Measurements from ENCODE around the gene DLG2. TPM values are rescaled to one million over a fixed set of nuclear protein-coding genes. Genes with fewer than 3 reads are reported as not detected.

DLG2 gene
- total RNA-seq, 4 donors from 2014 or later: 0.18 to 8.3 (median 2.5) TPM

DNA sequence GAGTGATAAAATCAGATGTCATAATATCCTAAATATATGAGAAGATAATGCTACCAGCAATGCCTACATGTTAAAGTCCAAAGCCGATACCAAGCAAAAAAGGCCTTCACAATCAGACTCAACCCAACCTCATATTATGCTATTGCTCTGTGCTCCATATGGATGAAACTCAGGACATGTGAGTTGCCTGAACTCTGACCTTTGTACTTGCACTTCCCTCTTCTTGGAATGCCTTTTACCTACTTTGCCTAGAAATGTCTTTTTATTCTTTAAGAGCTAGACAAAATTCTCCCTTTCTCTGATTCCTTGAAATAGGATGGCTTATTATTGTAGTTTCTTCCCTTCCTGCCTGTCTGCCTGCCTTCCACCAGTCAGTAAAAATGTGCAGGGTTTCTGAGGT is 1386.3 kb downstream of the DLG2 start:
- no peak overlapping the region for H3K27ac ChIP-seq
- no peaks in the 10 kb centered on the region for H3K36me3 ChIP-seq
- no peaks in the 10 kb centered on the region for H3K27me3 ChIP-seq
- no peaks in the 10 kb centered on the region for H3K4me1 ChIP-seq
- DNase-seq: no peak
- no peaks in the 10 kb centered on the region for H3K9me3 ChIP-seq
- TF ChIP-seq, protein P1, sequence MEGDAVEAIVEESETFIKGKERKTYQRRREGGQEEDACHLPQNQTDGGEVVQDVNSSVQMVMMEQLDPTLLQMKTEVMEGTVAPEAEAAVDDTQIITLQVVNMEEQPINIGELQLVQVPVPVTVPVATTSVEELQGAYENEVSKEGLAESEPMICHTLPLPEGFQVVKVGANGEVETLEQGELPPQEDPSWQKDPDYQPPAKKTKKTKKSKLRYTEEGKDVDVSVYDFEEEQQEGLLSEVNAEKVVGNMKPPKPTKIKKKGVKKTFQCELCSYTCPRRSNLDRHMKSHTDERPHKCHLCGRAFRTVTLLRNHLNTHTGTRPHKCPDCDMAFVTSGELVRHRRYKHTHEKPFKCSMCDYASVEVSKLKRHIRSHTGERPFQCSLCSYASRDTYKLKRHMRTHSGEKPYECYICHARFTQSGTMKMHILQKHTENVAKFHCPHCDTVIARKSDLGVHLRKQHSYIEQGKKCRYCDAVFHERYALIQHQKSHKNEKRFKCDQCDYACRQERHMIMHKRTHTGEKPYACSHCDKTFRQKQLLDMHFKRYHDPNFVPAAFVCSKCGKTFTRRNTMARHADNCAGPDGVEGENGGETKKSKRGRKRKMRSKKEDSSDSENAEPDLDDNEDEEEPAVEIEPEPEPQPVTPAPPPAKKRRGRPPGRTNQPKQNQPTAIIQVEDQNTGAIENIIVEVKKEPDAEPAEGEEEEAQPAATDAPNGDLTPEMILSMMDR (IDR thresholded peaks at IDR 0.05): no peak
- TF ChIP-seq POLR2A (IDR thresholded peaks at IDR 0.05): no peak
- H3K4me3 ChIP-seq: no peak overlapping the region

DNA sequence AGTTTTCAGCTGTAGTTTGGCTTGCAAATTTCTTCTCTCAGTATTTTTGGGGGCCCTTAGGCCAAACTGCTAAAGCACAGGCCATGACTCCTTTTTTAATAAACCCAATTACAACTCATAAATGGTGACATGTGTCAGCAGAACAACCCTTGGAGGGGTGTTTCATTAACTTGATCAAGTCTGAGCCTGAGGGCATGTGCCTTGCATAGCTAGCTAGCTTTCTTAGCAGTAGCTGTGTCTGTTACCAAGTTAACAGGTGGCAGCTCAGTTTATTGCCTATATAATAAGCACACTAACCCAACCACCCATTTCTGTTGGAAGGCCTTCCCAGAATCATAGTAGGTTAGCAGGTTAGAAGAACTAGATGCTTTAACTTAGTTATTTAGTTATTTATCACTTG is 1390.7 kb downstream of the DLG2 start:
- H3K27me3 ChIP-seq: no peaks in the 10 kb centered on the region
- H3K27ac ChIP-seq: no peak overlapping the region
- DNase-seq: no peak
- H3K9me3 ChIP-seq: no peaks in the 10 kb centered on the region
- H3K4me3 ChIP-seq: no peak overlapping the region
- TF ChIP-seq, protein P1 (IDR thresholded peaks at IDR 0.05): no peak
- no peak for TF ChIP-seq POLR2A (IDR thresholded peaks at IDR 0.05)
- no peaks in the 10 kb centered on the region for H3K36me3 ChIP-seq
- H3K4me1 ChIP-seq: no peaks in the 10 kb centered on the region

GRCh38 chr11:84234462-84235202 is 1392.5 kb downstream of the DLG2 start:
- no peak overlapping the region for H3K27ac ChIP-seq
- H3K9me3 ChIP-seq: no peaks in the 10 kb centered on the region
- no peaks in the 10 kb centered on the region for H3K27me3 ChIP-seq
- no peak for TF ChIP-seq POLR2A (IDR thresholded peaks at IDR 0.05)
- TF ChIP-seq, protein P1 (IDR thresholded peaks at IDR 0.05): no peak
- DNase-seq: no peak
- no peak overlapping the region for H3K4me3 ChIP-seq
- no peaks in the 10 kb centered on the region for H3K36me3 ChIP-seq
- no peaks in the 10 kb centered on the region for H3K4me1 ChIP-seq

DNA sequence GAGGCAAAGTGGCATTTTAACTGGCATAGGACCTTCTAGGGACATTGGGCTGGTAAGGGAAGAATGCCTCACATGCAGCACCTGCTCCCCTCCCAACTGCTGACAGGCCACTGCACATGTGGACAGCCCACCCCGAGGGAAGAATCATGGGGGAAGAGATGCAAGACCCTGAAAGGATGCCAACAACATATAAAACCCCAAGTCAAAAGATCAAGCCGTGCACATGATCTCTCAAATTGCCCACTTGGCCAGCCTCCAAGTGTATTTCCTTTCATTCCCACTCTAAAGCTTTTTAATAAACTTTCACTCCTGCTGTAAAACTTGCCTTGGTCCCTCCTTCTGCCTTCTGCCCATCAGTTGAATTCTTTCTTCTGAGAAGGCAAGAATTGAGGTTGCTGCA is 1393.1 kb downstream of the DLG2 start:
- Histone ChIP-seq H3K4me3 (no peak overlapping the region), H3K9me3 (no peaks in the 10 kb centered on the region), H3K27ac (no peak overlapping the region), H3K4me1 (no peaks in the 10 kb centered on the region), H3K36me3 (no peaks in the 10 kb centered on the region), H3K27me3 (no peaks in the 10 kb centered on the region)
- TF ChIP-seq, protein P1 (IDR thresholded peaks at IDR 0.05): no peak
- no peak for TF ChIP-seq POLR2A (IDR thresholded peaks at IDR 0.05)
- DNase-seq: no peak

DNA sequence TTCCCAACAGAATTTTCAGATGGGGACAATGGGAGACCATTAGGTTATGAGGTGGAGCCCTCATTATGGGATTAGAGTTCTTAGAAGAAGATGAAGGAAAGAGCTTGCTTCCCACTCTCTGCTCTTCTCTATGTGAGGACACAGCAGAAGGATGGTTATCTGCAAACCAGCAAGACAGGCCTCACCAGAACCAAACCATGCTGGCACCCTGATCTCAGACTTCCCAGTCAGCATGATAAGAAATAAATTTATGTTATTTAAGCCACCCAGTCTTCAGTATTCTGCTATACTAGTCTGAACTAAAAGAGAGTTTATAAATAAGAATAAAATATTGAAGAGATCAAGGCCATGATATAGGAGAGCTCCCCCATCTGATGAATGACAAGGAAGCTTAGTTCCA is 1394.6 kb downstream of the DLG2 start:
- no peaks in the 10 kb centered on the region for H3K9me3 ChIP-seq

More for the DNA sequence above, 1394.6 kb downstream of the DLG2 start:
- Histone ChIP-seq H3K4me3 (no peak overlapping the region), H3K36me3 (no peaks in the 10 kb centered on the region), H3K4me1 (no peaks in the 10 kb centered on the region), H3K27ac (no peak overlapping the region), H3K27me3 (no peaks in the 10 kb centered on the region)
- TF ChIP-seq, protein P1 (IDR thresholded peaks at IDR 0.05): no peak
- TF ChIP-seq POLR2A (IDR thresholded peaks at IDR 0.05): no peak
- no peak for DNase-seq
